ENCODE results near the gene CREB5.

Gene CREB5

DNA sequence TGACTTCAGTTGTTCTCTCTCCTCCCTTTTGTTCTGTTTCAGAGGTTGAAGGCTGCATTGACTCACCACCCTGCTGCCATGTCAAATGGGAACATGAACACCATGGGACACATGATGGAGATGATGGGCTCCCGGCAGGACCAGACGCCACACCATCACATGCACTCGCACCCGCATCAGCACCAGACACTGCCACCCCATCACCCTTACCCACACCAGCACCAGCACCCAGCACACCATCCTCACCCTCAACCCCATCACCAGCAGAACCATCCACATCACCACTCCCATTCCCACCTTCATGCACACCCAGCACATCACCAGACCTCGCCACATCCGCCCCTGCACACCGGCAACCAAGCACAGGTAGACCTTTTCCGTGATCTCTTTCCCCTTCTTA is 391.8 kb downstream of the CREB5 start:
- Histone ChIP-seq H3K36me3 (ENCODE audit: control insufficient read depth in 1 of 2, insufficient read depth in 2 of 2, low read length in 2 of 2) (no peaks in the 10 kb centered on the region), H3K27me3 (ENCODE audit: control insufficient read depth in 1 of 2, insufficient read depth in 2 of 2, low read length in 2 of 2) (no peaks in the 10 kb centered on the region), H3K9ac (ENCODE audit: low read depth in 1 of 2, low read length in 2 of 2) (no peak overlapping the region), H3K4me3 (ENCODE audit: low read depth in 1 of 2, low read length in 2 of 2) (no peak overlapping the region), H3K9me3 (ENCODE audit: control insufficient read depth in 1 of 2, low read length in 2 of 2) (no peaks in the 10 kb centered on the region), H3K4me1 (ENCODE audit: control insufficient read depth in 1 of 2, insufficient read depth in 2 of 2, low read length in 2 of 2) (no peaks in the 10 kb centered on the region), H3K27ac (ENCODE audit: low read depth, low read length) (no peak overlapping the region)

DNA sequence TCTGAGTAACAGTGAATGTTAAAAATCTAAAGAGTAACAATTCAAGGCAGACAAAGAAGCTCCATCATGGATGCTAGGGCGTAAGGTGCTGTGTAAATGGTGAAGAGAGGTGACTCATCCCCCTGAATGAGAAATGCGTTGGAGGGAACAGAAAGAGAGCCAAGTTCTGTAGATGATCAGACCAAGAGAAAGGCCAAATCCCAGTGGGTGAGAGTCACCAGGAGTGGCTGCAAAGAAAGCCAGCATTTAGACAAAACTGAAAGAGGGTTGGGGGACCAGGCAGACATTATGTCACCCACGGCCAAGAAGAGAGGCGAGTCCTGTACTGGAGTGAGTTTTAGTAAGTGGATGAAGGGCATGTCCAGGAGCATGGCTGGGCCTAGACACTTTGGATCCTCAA is 392.7 kb downstream of the CREB5 start:
- H3K4me1 ChIP-seq (ENCODE audit: control insufficient read depth in 1 of 2, insufficient read depth in 2 of 2, low read length in 2 of 2) = no peaks in the 10 kb centered on the region
- no peak overlapping the region for H3K4me3 ChIP-seq (ENCODE audit: low read depth in 1 of 2, low read length in 2 of 2)
- no peak overlapping the region for H3K27ac ChIP-seq (ENCODE audit: low read depth, low read length)
- no peaks in the 10 kb centered on the region for H3K36me3 ChIP-seq (ENCODE audit: control insufficient read depth in 1 of 2, insufficient read depth in 2 of 2, low read length in 2 of 2)
- H3K9ac ChIP-seq (ENCODE audit: low read depth in 1 of 2, low read length in 2 of 2) = no peak overlapping the region
- H3K27me3 ChIP-seq (ENCODE audit: control insufficient read depth in 1 of 2, insufficient read depth in 2 of 2, low read length in 2 of 2) = no peaks in the 10 kb centered on the region
- no peaks in the 10 kb centered on the region for H3K9me3 ChIP-seq (ENCODE audit: control insufficient read depth in 1 of 2, low read length in 2 of 2)

DNA sequence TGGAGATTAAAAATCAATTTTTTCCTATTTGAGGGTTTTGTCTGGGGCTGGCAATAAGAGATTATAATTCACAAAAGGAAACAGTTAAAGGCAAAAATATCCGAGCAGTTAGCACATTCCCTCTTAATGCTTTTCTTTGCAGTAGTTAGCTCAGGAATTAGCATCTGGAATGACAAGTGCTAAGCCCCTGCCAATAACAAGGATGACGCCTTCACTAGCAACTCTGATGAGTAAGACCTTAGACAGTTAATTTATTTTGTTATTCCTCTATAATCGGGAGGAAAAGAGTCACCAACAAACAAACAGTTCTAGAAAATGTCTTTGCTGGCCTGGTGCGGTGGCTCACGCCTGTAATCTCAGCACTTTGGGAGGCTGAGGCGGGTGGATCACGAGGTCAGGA is 394.5 kb downstream of the CREB5 start:
- Histone ChIP-seq H3K27ac (ENCODE audit: low read depth, low read length) (no peak overlapping the region), H3K27me3 (ENCODE audit: control insufficient read depth in 1 of 2, insufficient read depth in 2 of 2, low read length in 2 of 2) (no peaks in the 10 kb centered on the region), H3K4me1 (ENCODE audit: control insufficient read depth in 1 of 2, insufficient read depth in 2 of 2, low read length in 2 of 2) (no peaks in the 10 kb centered on the region), H3K9me3 (ENCODE audit: control insufficient read depth in 1 of 2, low read length in 2 of 2) (no peaks in the 10 kb centered on the region), H3K4me3 (ENCODE audit: low read depth in 1 of 2, low read length in 2 of 2) (no peak overlapping the region), H3K36me3 (ENCODE audit: control insufficient read depth in 1 of 2, insufficient read depth in 2 of 2, low read length in 2 of 2) (no peaks in the 10 kb centered on the region), H3K9ac (ENCODE audit: low read depth in 1 of 2, low read length in 2 of 2) (no peak overlapping the region)

DNA sequence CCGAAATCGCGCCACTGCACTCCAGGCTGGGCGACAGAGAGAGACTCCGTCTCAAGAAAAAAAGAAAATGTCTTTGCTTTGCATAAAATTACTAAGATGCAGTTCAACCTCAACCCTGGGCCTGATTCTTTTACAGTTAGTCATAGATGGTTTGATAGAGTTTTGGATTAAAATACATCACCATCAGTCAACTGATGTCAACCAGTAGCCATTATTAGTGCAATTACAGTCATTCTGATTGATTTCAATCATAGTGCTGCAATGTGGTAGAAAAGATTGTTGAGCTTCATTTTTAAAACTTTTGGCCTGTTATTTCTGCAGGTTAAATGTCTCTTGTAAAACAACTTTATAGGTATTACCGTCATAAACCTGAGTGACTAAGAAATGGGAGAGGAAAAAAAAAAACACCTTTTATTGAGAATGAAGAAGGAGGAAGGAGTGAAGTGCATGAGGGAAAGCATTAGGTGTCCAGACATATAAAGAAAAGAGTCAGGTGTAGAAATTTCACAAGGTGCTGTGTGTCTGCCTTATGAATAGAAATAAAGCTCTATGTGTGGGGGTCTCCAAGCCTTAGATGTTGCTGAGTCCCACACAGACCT is 395.2 kb downstream of the CREB5 start:
- no peaks in the 10 kb centered on the region for H3K9me3 ChIP-seq (ENCODE audit: control insufficient read depth in 1 of 2, low read length in 2 of 2)
- H3K9ac ChIP-seq (ENCODE audit: low read depth in 1 of 2, low read length in 2 of 2) = no peak overlapping the region
- no peaks in the 10 kb centered on the region for H3K27me3 ChIP-seq (ENCODE audit: control insufficient read depth in 1 of 2, insufficient read depth in 2 of 2, low read length in 2 of 2)
- no peak overlapping the region for H3K4me3 ChIP-seq (ENCODE audit: low read depth in 1 of 2, low read length in 2 of 2)
- H3K27ac ChIP-seq (ENCODE audit: low read depth, low read length) = no peak overlapping the region
- no peaks in the 10 kb centered on the region for H3K36me3 ChIP-seq (ENCODE audit: control insufficient read depth in 1 of 2, insufficient read depth in 2 of 2, low read length in 2 of 2)
- no peaks in the 10 kb centered on the region for H3K4me1 ChIP-seq (ENCODE audit: control insufficient read depth in 1 of 2, insufficient read depth in 2 of 2, low read length in 2 of 2)

DNA sequence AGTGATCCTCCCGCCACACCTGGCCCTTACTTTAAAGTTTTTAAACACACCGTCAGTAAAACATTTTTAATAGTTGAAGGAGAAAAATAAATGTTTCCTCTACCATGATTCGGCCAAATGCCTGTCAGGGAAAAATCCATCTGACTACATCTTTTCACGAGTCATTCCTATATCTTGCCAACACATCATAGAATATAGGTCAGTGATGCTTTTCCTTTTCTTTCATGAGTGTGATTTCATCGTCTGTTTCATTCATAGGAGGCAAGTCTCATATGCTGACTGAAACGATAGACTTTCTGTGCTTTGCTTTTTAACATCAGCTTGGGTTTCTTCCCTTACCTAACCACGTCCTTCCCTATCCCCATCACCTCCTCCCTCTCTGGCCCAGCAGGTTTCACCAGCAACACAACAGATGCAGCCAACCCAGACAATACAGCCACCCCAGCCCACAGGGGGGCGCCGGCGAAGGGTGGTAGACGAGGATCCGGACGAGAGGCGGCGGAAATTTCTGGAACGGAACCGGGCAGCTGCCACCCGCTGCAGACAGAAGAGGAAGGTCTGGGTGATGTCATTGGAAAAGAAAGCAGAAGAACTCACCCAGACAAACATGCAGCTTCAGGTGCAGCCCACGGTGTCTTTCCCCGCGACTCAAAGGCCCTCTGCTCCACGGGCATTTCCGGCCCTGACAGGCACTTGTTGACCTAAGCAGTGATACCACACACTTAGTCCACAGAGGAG is 396.6 kb downstream of the CREB5 start:
- Histone ChIP-seq H3K4me3 (ENCODE audit: low read depth in 1 of 2, low read length in 2 of 2) (no peak overlapping the region), H3K27ac (ENCODE audit: low read depth, low read length) (no peak overlapping the region), H3K9me3 (ENCODE audit: control insufficient read depth in 1 of 2, low read length in 2 of 2) (no peaks in the 10 kb centered on the region), H3K9ac (ENCODE audit: low read depth in 1 of 2, low read length in 2 of 2) (no peak overlapping the region), H3K36me3 (ENCODE audit: control insufficient read depth in 1 of 2, insufficient read depth in 2 of 2, low read length in 2 of 2) (no peaks in the 10 kb centered on the region), H3K4me1 (ENCODE audit: control insufficient read depth in 1 of 2, insufficient read depth in 2 of 2, low read length in 2 of 2) (no peaks in the 10 kb centered on the region), H3K27me3 (ENCODE audit: control insufficient read depth in 1 of 2, insufficient read depth in 2 of 2, low read length in 2 of 2) (no peaks in the 10 kb centered on the region)

DNA sequence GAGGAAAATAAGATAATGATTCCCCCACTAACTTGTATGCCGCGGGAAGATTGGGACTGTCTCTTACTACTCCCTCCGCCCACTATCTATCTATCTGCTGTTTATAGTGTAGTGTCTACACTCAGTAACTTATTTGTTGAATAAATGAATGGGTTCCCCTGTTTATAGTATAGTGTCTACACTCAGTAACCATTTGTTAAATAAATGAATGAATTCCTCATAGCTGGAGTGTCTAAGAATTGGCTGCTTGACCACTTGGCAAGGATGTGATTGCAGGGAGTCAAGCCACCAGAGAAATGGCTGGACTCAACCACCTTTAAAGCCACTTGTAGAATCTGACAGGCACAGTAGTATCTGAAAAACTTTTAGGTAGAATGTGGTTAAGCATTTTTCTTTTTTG is 398.7 kb downstream of the CREB5 start:
- no peak overlapping the region for H3K4me3 ChIP-seq (ENCODE audit: low read depth in 1 of 2, low read length in 2 of 2)
- no peaks in the 10 kb centered on the region for H3K4me1 ChIP-seq (ENCODE audit: control insufficient read depth in 1 of 2, insufficient read depth in 2 of 2, low read length in 2 of 2)
- H3K36me3 ChIP-seq (ENCODE audit: control insufficient read depth in 1 of 2, insufficient read depth in 2 of 2, low read length in 2 of 2) = no peaks in the 10 kb centered on the region
- no peak overlapping the region for H3K27ac ChIP-seq (ENCODE audit: low read depth, low read length)
- H3K9me3 ChIP-seq (ENCODE audit: control insufficient read depth in 1 of 2, low read length in 2 of 2) = no peaks in the 10 kb centered on the region
- H3K27me3 ChIP-seq (ENCODE audit: control insufficient read depth in 1 of 2, insufficient read depth in 2 of 2, low read length in 2 of 2) = no peaks in the 10 kb centered on the region
- H3K9ac ChIP-seq (ENCODE audit: low read depth in 1 of 2, low read length in 2 of 2) = no peak overlapping the region

DNA sequence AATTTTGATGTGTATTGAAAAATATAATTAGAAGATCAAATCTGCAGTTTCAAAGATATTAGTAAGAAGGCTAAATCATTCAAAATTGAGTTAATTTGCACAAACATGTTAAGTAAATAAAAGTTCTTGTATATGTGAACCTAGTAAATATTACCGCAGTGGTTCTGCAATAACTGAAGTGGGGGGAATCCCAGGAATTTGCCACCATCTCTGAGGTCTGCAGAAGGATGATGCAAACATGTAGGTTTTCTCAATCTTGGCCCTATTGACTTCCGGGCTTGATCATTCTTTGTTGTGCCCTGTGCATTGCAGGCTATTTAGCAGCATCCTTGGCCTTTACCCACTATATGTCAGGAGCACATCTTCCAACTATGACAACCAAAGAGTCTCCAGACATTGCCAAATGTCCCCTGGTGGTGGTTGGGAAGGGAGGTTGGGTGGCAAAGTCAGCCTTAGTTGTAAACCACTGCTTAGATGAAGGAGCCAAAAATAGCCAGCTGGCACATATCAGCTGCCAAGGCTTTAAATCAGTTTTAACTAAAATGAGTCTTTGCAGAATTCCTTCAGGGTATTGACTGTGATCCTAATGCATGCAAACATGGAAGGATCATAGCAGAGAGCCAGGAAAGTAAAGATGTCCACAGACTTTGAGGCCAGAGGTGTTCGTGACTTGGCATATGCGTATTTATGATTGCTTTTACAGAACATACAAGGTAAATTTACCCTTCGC is 399.5 kb downstream of the CREB5 start:
- Histone ChIP-seq H3K27ac (ENCODE audit: low read depth, low read length) (no peak overlapping the region), H3K9ac (ENCODE audit: low read depth in 1 of 2, low read length in 2 of 2) (no peak overlapping the region), H3K9me3 (ENCODE audit: control insufficient read depth in 1 of 2, low read length in 2 of 2) (no peaks in the 10 kb centered on the region), H3K4me3 (ENCODE audit: low read depth in 1 of 2, low read length in 2 of 2) (no peak overlapping the region), H3K27me3 (ENCODE audit: control insufficient read depth in 1 of 2, insufficient read depth in 2 of 2, low read length in 2 of 2) (no peaks in the 10 kb centered on the region), H3K4me1 (ENCODE audit: control insufficient read depth in 1 of 2, insufficient read depth in 2 of 2, low read length in 2 of 2) (no peaks in the 10 kb centered on the region), H3K36me3 (ENCODE audit: control insufficient read depth in 1 of 2, insufficient read depth in 2 of 2, low read length in 2 of 2) (no peaks in the 10 kb centered on the region)

DNA sequence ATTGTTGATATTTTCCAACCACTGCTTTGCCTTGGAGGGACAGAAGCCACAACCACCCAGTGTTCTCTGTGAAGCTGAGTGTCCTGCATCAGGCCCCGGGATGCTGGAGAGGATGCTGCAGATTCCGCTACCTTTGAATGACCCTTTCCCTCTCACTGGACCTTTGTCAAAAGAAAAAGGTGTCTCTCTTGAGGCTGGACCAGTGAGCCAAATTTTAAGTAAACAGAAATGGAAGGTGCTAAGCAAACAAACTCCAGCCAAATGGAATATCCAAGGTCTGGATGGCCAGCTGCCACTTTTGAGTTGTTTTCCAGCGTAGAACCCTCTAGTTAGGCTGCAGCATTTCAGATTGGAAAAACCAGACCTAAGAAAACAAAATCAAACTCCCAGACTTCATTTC is 400.3 kb downstream of the CREB5 start:
- no peaks in the 10 kb centered on the region for H3K27me3 ChIP-seq (ENCODE audit: control insufficient read depth in 1 of 2, insufficient read depth in 2 of 2, low read length in 2 of 2)
- H3K4me1 ChIP-seq (ENCODE audit: control insufficient read depth in 1 of 2, insufficient read depth in 2 of 2, low read length in 2 of 2) = no peaks in the 10 kb centered on the region
- no peak overlapping the region for H3K27ac ChIP-seq (ENCODE audit: low read depth, low read length)
- no peaks in the 10 kb centered on the region for H3K36me3 ChIP-seq (ENCODE audit: control insufficient read depth in 1 of 2, insufficient read depth in 2 of 2, low read length in 2 of 2)
- no peaks in the 10 kb centered on the region for H3K9me3 ChIP-seq (ENCODE audit: control insufficient read depth in 1 of 2, low read length in 2 of 2)
- no peak overlapping the region for H3K4me3 ChIP-seq (ENCODE audit: low read depth in 1 of 2, low read length in 2 of 2)
- H3K9ac ChIP-seq (ENCODE audit: low read depth in 1 of 2, low read length in 2 of 2) = no peak overlapping the region

DNA sequence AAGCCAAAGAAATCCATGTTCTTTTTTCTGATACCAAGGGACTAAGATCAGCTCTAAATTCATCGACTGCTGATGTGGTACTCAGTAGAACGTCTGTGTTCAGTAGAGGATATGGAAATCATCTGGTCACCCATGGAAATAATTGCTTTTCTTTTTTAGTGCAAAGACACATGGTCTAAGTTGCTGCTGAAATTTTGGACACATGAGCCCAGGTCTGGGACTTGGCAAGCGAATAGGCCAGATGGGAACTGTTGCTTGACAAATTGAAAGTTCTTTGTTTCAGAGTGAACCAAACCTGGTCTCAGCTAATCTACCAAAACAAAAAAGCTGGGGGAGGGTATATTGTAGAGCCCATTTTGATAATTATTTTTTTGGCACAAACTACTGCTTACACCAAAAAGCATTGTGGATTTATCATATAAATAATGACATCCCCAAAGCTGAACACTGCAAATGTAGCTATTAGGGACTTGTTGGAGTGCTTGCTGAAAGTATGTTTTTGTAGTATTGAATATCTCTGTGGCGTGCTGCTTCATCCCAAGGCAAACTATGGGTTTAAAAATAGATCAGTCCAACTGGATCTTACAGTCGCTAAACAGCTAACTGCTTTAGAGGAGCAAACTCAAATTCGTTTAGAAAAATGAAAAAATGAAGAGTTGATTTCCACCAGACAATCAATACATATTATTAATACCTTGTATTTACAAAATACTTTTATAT is 401.1 kb downstream of the CREB5 start:
- Histone ChIP-seq H3K9me3 (ENCODE audit: control insufficient read depth in 1 of 2, low read length in 2 of 2) (no peaks in the 10 kb centered on the region), H3K27me3 (ENCODE audit: control insufficient read depth in 1 of 2, insufficient read depth in 2 of 2, low read length in 2 of 2) (no peaks in the 10 kb centered on the region), H3K27ac (ENCODE audit: low read depth, low read length) (no peak overlapping the region), H3K4me1 (ENCODE audit: control insufficient read depth in 1 of 2, insufficient read depth in 2 of 2, low read length in 2 of 2) (no peaks in the 10 kb centered on the region), H3K4me3 (ENCODE audit: low read depth in 1 of 2, low read length in 2 of 2) (no peak overlapping the region), H3K36me3 (ENCODE audit: control insufficient read depth in 1 of 2, insufficient read depth in 2 of 2, low read length in 2 of 2) (no peaks in the 10 kb centered on the region), H3K9ac (ENCODE audit: low read depth in 1 of 2, low read length in 2 of 2) (no peak overlapping the region)

DNA sequence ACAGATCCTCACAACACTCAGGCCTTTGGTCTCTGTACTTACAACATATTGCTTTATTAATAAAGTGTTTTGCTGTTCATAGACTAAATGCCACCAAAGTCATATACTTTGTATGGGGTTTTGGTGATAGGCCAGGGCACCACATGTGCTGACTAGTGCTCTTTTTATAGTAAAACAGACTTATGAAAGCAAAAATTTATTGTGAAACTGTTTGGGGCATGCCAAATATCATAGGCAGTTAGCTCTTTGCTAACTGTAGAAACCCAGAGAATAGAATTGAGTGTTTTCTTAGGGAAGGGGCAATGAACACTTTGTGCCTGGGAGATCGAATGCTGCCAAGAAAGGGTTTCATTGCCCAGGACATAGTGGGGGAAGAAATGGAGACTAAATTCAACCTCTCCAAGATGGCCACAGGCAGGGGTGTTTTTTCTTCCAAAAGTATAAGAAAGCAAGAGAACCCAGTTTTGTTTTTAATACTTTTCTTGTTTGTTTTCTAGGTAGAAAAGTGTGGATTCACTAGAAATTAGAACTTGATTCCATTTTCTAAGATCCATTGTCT is 403.1 kb downstream of the CREB5 start:
- Histone ChIP-seq H3K9ac (ENCODE audit: low read depth in 1 of 2, low read length in 2 of 2) (no peak overlapping the region), H3K4me1 (ENCODE audit: control insufficient read depth in 1 of 2, insufficient read depth in 2 of 2, low read length in 2 of 2) (no peaks in the 10 kb centered on the region), H3K9me3 (ENCODE audit: control insufficient read depth in 1 of 2, low read length in 2 of 2) (no peaks in the 10 kb centered on the region), H3K27me3 (ENCODE audit: control insufficient read depth in 1 of 2, insufficient read depth in 2 of 2, low read length in 2 of 2) (no peaks in the 10 kb centered on the region), H3K4me3 (ENCODE audit: low read depth in 1 of 2, low read length in 2 of 2) (no peak overlapping the region), H3K36me3 (ENCODE audit: control insufficient read depth in 1 of 2, insufficient read depth in 2 of 2, low read length in 2 of 2) (no peaks in the 10 kb centered on the region), H3K27ac (ENCODE audit: low read depth, low read length) (no peak overlapping the region)
